HepG2 (cell line): ENCODE measurements around the gene ITIH2. TPM values are rescaled to one million over a fixed set of nuclear protein-coding genes. Genes with fewer than 3 reads are reported as not detected.

Experiments used
- CHD4 ChIP-seq: fragments of 200-600 bp; sonication (generic); IDR thresholded peaks from 2 replicates; pipeline ENCODE4 v1.7.0; 2017; ENCODE audit warnings: mild to moderate bottlenecking, low read length, borderline replicate concordance
- FIP1L1 ChIP-seq: fragments of 200-400 bp; formaldehyde crosslinking; IDR thresholded peaks from 2 replicates; pipeline ENCODE4 v1.6.1; 2018; ENCODE audit warnings: low read depth, mild to moderate bottlenecking, low read length, moderate library complexity, borderline replicate concordance; ENCODE audit not compliant: insufficient read depth
- GABPA ChIP-seq, 2 experiments: IDR thresholded peaks; 2 replicates each; pipeline ENCODE4 v1.6.1; 2011 to 2016; ENCODE audit warnings: low read depth in 2 of 2, low read length in 1 of 2, missing biosample characterization in 1 of 2, missing genetic modification characterization in 1 of 2
- GATAD1 ChIP-seq: IDR thresholded peaks from 2 replicates; pipeline ENCODE4 v1.6.1; 2016; ENCODE audit warnings: missing genetic modification reagents, missing compliant biosample characterization
- GATAD2A ChIP-seq: IDR thresholded peaks from 2 replicates; pipeline ENCODE4 v1.6.1; 2016
- KDM2A ChIP-seq: sonication (generic); formaldehyde crosslinking; IDR thresholded peaks from 2 replicates; pipeline ENCODE4 v1.4.0; 2020; ENCODE audit warnings: low read depth, missing genetic modification reagents, borderline replicate concordance
- NRL ChIP-seq: sonication (generic); formaldehyde crosslinking; IDR thresholded peaks from 2 replicates; pipeline ENCODE4 v1.5.0; 2020; ENCODE audit warnings: missing genetic modification reagents, mild to moderate bottlenecking, moderate library complexity, borderline replicate concordance
- PRPF4 ChIP-seq: fragments of 200-400 bp; formaldehyde crosslinking; IDR thresholded peaks from 2 replicates; pipeline ENCODE4 v1.6.1; 2016; ENCODE audit warnings: low read length, low read depth; ENCODE audit not compliant: poor library complexity, severe bottlenecking
- SATB2 ChIP-seq: sonication (generic); formaldehyde crosslinking; IDR thresholded peaks from 2 replicates; pipeline ENCODE4 v1.5.0; 2020; ENCODE audit warnings: missing genetic modification reagents
- TBP ChIP-seq: sonication (generic); formaldehyde crosslinking; IDR thresholded peaks from 2 replicates; pipeline ENCODE4 v1.5.0; 2020; ENCODE audit warnings: missing genetic modification reagents
- TMF1 ChIP-seq: sonication (generic); formaldehyde crosslinking; IDR thresholded peaks from 2 replicates; pipeline ENCODE4 v1.8.1; 2022; ENCODE audit warnings: low read depth, missing genetic modification reagents
- ZBTB42 ChIP-seq: sonication (generic); formaldehyde crosslinking; IDR thresholded peaks from 2 replicates; pipeline ENCODE4 v1.5.0; 2020; ENCODE audit warnings: mild to moderate bottlenecking, missing genetic modification reagents
- ZFP36L1 ChIP-seq: sonication (generic); formaldehyde crosslinking; IDR thresholded peaks from 2 replicates; pipeline ENCODE4 v1.8.0; 2022; ENCODE audit warnings: mild to moderate bottlenecking, missing genetic modification reagents, moderate library complexity
- ZNF232 ChIP-seq: sonication (generic); formaldehyde crosslinking; IDR thresholded peaks from 2 replicates; pipeline ENCODE4 v1.4.0; 2020; ENCODE audit warnings: missing genetic modification reagents, borderline replicate concordance
- ZNF253 ChIP-seq: sonication (generic); formaldehyde crosslinking; IDR thresholded peaks from 2 replicates; pipeline ENCODE4 v1.8.0; 2022; ENCODE audit warnings: mild to moderate bottlenecking, missing genetic modification reagents, borderline replicate concordance
- ZNF460 ChIP-seq: sonication (generic); formaldehyde crosslinking; IDR thresholded peaks from 2 replicates; pipeline ENCODE4 v1.5.1; 2020; ENCODE audit warnings: missing genetic modification reagents, mild to moderate bottlenecking, borderline replicate concordance
- ZNF766 ChIP-seq: sonication (generic); formaldehyde crosslinking; IDR thresholded peaks from 2 replicates; pipeline ENCODE4 v1.5.0; 2020; ENCODE audit warnings: missing genetic modification reagents, borderline replicate concordance
- ZNF768 ChIP-seq: sonication (generic); formaldehyde crosslinking; IDR thresholded peaks from 2 replicates; pipeline ENCODE4 v1.4.0; 2020; ENCODE audit warnings: missing genetic modification reagents
- polyA plus RNA-seq, 8 experiments: library from polyadenylated mRNA; depleted of rRNA in 3 of 8; stranded (reverse) in 7 of 8; unstranded in 1 of 8; fragments of >200 nt; fragmentation: Illumina TruSeq in 4 of 8; extraction: Trizol in 4 of 8; gene quantifications; 2 replicates each; pipeline versions ENCODE4 v1.2.1 to v1.2.3, GENCODE V29; 2011 to 2016; ENCODE audit warnings: low read depth in 4 of 8, missing spikeins in 1 of 8, mixed read lengths in 1 of 8; ENCODE audit not compliant: insufficient read depth in 1 of 8
- total RNA-seq, 5 experiments: library from RNA; depleted of rRNA; stranded (reverse); fragments of >200 nt; fragmentation: Illumina TruSeq; extraction: Trizol; gene quantifications; 2 replicates each; pipeline ENCODE4 v1.2.3, GENCODE V29; 2016; ENCODE audit warnings: low read depth in 1 of 5
- TF ChIP-seq, protein P1 (sequence below): sonication (generic); formaldehyde crosslinking; IDR thresholded peaks from 2 replicates; pipeline ENCODE4 v1.4.0; 2020; ENCODE audit warnings: missing genetic modification reagents
- TF ChIP-seq, protein P2 (sequence below): sonication (generic); formaldehyde crosslinking; IDR thresholded peaks from 2 replicates; pipeline ENCODE4 v1.5.0; 2020; ENCODE audit warnings: mild to moderate bottlenecking, missing genetic modification reagents, moderate library complexity
- TF ChIP-seq, protein P3 (sequence below): sonication (generic); formaldehyde crosslinking; IDR thresholded peaks from 2 replicates; pipeline ENCODE4 v1.5.1; 2020; ENCODE audit warnings: mild to moderate bottlenecking, missing genetic modification reagents
- TF ChIP-seq, protein P4 (sequence below): sonication (generic); formaldehyde crosslinking; IDR thresholded peaks from 2 replicates; pipeline ENCODE4 v1.8.0; 2022; ENCODE audit warnings: mild to moderate bottlenecking, missing genetic modification reagents, moderate library complexity

Gene ITIH2
- total and polyA plus RNA-seq, 2 of the 13 experiments (the other 11 are each of a cell fraction or from before 2014, with no cell fraction given) = 1,197 to 1,427 TPM

DNA sequence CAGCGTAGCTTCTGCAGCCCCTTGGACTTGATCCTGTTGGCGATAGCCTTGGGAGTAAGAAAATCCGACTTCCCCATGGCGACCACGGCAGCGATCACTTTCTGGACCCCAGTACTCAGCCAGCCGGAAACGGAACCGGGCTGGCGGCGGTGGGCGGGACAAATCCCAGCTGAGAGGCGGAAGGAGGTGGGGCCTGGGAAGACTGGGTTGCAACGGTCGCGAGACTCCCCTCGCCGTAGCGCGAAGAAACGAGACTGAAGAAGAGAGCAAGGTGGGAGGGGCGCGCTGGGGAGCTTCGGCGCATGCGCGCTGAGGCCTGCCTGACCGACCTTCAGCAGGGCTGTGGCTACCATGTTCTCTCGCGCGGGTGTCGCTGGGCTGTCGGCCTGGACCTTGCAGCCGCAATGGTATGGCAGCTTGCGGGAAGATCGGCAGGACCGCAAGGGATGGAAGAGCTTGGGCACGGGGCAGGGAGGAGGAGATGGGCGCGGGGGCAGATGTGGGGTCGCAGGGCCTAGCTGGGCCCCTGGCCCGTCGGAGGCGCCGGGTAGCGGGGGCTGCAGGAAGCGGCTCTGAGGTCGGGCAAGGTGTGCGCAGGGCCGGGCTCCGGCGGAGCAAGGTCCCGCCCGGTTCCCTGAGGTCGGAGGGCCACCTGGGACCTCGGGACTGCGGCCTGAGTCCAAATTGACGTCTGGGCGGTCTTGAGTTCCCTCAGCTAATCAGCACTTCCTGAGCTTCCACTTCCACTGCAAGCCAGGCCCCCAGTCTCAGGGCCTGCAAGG lies 84.9 kb downstream of the ITIH2 start, which contains the start of the genes ATP5F1C and KIN (continued):
- TF ChIP-seq, protein P1, sequence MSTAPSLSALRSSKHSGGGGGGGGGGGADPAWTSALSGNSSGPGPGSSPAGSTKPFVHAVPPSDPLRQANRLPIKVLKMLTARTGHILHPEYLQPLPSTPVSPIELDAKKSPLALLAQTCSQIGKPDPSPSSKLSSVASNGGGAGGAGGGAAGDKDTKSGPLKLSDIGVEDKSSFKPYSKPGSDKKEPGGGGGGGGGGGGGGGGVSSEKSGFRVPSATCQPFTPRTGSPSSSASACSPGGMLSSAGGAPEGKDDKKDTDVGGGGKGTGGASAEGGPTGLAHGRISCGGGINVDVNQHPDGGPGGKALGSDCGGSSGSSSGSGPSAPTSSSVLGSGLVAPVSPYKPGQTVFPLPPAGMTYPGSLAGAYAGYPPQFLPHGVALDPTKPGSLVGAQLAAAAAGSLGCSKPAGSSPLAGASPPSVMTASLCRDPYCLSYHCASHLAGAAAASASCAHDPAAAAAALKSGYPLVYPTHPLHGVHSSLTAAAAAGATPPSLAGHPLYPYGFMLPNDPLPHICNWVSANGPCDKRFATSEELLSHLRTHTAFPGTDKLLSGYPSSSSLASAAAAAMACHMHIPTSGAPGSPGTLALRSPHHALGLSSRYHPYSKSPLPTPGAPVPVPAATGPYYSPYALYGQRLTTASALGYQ (CRISPR knock-in tag) = peak; percentile 43; the same call in 1 of the 2 replicates
- TF ChIP-seq NRL (CRISPR knock-in tag) (no peak), TMF1 (no peak), TBP (CRISPR knock-in tag) (no peak), GABPA (IDR thresholded peaks at IDR 0.05; ENCODE audit: low read depth, low read length) (peak; percentile 92), GABPA (CRISPR knock-in tag; IDR thresholded peaks at IDR 0.05; ENCODE audit: low read depth) (peak; percentile 98), ZNF768 (CRISPR knock-in tag) (peak; percentile 36; the same call in 1 of the 2 replicates), PRPF4 (no peak), ZNF253 (CRISPR knock-in tag) (peak; percentile 56; the same call in 1 of the 2 replicates), ZNF232 (CRISPR knock-in tag) (peak; percentile 27; the same call in 1 of the 2 replicates), ZBTB42 (CRISPR knock-in tag) (no peak), SATB2 (peak; percentile 19; the same call in 1 of the 2 replicates), ZNF460 (CRISPR knock-in tag) (no peak), KDM2A (CRISPR knock-in tag) (peak; percentile 84; the same call in 1 of the 2 replicates), ZFP36L1 (CRISPR knock-in tag) (no peak), GATAD1 (peak; percentile 86), ZNF766 (CRISPR knock-in tag) (peak; percentile 52), FIP1L1 (no peak), CHD4 (no peak), GATAD2A (CRISPR knock-in tag) (peak; percentile 55; the same call in 1 of the 2 replicates)
- TF ChIP-seq, protein P2, sequence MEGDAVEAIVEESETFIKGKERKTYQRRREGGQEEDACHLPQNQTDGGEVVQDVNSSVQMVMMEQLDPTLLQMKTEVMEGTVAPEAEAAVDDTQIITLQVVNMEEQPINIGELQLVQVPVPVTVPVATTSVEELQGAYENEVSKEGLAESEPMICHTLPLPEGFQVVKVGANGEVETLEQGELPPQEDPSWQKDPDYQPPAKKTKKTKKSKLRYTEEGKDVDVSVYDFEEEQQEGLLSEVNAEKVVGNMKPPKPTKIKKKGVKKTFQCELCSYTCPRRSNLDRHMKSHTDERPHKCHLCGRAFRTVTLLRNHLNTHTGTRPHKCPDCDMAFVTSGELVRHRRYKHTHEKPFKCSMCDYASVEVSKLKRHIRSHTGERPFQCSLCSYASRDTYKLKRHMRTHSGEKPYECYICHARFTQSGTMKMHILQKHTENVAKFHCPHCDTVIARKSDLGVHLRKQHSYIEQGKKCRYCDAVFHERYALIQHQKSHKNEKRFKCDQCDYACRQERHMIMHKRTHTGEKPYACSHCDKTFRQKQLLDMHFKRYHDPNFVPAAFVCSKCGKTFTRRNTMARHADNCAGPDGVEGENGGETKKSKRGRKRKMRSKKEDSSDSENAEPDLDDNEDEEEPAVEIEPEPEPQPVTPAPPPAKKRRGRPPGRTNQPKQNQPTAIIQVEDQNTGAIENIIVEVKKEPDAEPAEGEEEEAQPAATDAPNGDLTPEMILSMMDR (CRISPR knock-in tag) = no peak
- TF ChIP-seq, protein P3, sequence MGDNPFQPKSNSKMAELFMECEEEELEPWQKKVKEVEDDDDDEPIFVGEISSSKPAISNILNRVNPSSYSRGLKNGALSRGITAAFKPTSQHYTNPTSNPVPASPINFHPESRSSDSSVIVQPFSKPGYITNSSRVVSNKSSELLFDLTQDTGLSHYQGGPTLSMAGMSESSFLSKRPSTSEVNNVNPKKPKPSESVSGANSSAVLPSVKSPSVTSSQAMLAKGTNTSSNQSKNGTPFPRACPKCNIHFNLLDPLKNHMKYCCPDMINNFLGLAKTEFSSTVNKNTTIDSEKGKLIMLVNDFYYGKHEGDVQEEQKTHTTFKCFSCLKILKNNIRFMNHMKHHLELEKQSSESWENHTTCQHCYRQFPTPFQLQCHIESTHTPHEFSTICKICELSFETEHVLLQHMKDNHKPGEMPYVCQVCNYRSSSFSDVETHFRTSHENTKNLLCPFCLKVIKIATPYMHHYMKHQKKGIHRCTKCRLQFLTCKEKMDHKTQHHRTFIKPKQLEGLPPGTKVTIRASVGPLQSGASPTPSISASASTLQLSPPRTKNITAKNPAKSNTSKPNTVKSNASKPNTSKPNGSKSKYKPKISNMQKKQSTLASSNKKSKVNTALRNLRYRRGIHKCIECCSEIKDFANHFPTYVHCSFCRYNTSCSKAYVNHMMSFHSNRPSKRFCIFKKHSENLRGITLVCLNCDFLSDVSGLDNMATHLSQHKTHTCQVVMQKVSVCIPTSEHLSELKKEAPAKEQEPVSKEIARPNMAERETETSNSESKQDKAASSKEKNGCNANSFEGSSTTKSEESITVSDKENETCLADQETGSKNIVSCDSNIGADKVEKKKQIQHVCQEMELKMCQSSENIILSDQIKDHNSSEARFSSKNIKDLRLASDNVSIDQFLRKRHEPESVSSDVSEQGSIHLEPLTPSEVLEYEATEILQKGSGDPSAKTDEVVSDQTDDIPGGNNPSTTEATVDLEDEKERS (CRISPR knock-in tag) = peak; percentile 91
- TF ChIP-seq, protein P4, sequence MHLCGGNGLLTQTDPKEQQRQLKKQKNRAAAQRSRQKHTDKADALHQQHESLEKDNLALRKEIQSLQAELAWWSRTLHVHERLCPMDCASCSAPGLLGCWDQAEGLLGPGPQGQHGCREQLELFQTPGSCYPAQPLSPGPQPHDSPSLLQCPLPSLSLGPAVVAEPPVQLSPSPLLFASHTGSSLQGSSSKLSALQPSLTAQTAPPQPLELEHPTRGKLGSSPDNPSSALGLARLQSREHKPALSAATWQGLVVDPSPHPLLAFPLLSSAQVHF = no peak
